ENCODE results near the gene GPR61.

DNA sequence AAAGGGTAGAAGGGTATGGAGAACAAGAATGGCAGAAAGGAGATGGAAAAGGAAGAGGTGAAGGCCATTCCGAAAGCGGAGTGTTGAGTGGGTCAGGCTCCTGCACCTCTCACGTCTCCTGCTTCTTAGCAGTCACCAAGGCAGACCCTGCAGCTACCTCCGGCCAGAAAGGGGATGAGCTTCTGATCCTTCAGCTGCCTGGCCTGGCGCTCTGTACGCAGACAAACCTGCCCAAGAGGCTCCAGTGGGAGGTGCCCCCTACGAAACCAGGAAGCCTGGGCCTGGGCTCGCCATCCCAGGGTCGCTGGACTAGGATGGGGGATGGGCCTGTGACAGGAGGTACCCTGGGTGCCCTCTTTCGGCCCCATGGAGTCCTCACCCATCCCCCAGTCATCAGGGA, 3.0 kb downstream of the GPR61 start:
- TF ChIP-seq POLR2A (IDR thresholded peaks at IDR 0.05) = no peak
- no peak for TF ChIP-seq CTCF (IDR thresholded peaks at IDR 0.05)
